Measurements from ENCODE around the gene TWF1. TPM values are rescaled to one million over a fixed set of nuclear protein-coding genes. Genes with fewer than 3 reads are reported as not detected.
A peak's percentile ranks its signal among the peaks of the same experiment; 100 is the strongest.

The TWF1 gene
- total and polyA plus RNA-seq, 2 of the 4 experiments (the other 2 are of a cell fraction), result 67.0 to 141 TPM

DNA sequence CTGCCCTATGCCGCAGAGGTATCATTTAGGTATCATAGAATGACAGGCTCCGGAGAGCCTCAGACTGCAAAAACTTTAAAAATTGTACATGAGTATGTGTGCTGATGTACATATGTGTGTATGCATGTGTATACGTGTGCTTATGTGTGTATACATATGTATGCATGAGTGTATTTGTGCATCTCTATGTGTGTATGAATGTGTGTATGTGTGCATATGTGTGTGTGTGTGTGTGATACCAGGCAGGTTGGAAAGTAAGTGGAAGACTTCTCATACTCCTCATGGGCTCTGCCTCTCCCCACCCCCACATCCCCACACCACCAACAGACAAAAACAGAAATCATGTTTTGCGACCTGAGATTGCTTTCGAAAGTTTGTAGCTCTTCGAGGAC lies 29.1 kb upstream of the TWF1 start:
- DNase-seq (peak; percentile 4), ATAC-seq (ENCODE audit: low read depth) (peak; percentile 15)
- Histone ChIP-seq H2BK120ac (ENCODE audit: low read depth, low read length) (peak overlapping the region; percentile 35; the same call in 1 of the 2 replicates), H3K18ac (ENCODE audit: low read depth, low read length) (peak overlapping the region; percentile 10; the same call in 1 of the 2 replicates), H3K4me3 (ENCODE audit: insufficient read depth, low read depth, low read length) (peak overlapping the region; percentile 61), H3K27me3 (ENCODE audit: control insufficient read depth, insufficient read depth, low read length) (no peaks in the 10 kb centered on the region), H2AFZ (replicated peaks; ENCODE audit: low read length, poor library complexity) (peak overlapping the region; percentile 96), H3K4ac (ENCODE audit: low read depth, low read length) (peak overlapping the region; percentile 77), H4K5ac (ENCODE audit: low read depth, low read length) (peak overlapping the region; percentile 15; the same call in 1 of the 2 replicates), H3K9me1 (ENCODE audit: insufficient read depth, low read length) (peaks cover 5% of the 10 kb centered on the region; the same call in 1 of the 2 replicates), H3K9ac (ENCODE audit: low read depth, low read length) (peak overlapping the region; percentile 9), H3K4me1 (ENCODE audit: control insufficient read depth, insufficient read depth, low read length) (no peaks in the 10 kb centered on the region; the same call in 1 of the 2 replicates), H2BK20ac (ENCODE audit: low read depth, low read length) (no peak overlapping the region), H3K4me2 (ENCODE audit: low read depth, low read length) (peak overlapping the region; percentile 79), H4K91ac (ENCODE audit: insufficient read depth, low read depth, low read length) (peak overlapping the region; percentile 24; the same call in 1 of the 2 replicates), H2BK5ac (ENCODE audit: low read depth, low read length, poor library complexity, severe bottlenecking) (peak overlapping the region; percentile 71), H3K36me3 (ENCODE audit: control insufficient read depth, insufficient read depth, low read length) (no peaks in the 10 kb centered on the region), H2AK9ac (replicated peaks; ENCODE audit: low read depth, low read length, poor library complexity) (peak overlapping the region; percentile 74), H2AK5ac (ENCODE audit: low read depth, low read length) (no peak overlapping the region), H4K20me1 (ENCODE audit: insufficient read depth, low read length) (no peaks in the 10 kb centered on the region), H3K23ac (ENCODE audit: low read depth, low read length) (peak overlapping the region; percentile 94; the same call in 1 of the 2 replicates), H4K8ac (ENCODE audit: low read depth in 2 of 2, low read length in 2 of 2) (peak overlapping the region; percentile 5 to 79; a peak in 3 of 4 replicates), H3K79me1 (ENCODE audit: low read depth in 1 of 2, low read length in 2 of 2) (peaks cover 8 to 23% of the 10 kb centered on the region in 2 experiments; a peak in 2 of 4 replicates), H3K14ac (replicated peaks; ENCODE audit: low read depth, low read length) (peak overlapping the region; percentile 83), H2BK15ac (ENCODE audit: low read depth, low read length) (no peak overlapping the region), H3K56ac (ENCODE audit: extremely low read depth, insufficient read depth, low read length) (no peak overlapping the region), H3K27ac (ENCODE audit: insufficient read depth, low read length) (peak overlapping the region; percentile 2; the same call in 1 of the 2 replicates), H3K9me3 (ENCODE audit: control insufficient read depth, insufficient read depth, low read length) (no peaks in the 10 kb centered on the region)
- TF ChIP-seq, protein P1, sequence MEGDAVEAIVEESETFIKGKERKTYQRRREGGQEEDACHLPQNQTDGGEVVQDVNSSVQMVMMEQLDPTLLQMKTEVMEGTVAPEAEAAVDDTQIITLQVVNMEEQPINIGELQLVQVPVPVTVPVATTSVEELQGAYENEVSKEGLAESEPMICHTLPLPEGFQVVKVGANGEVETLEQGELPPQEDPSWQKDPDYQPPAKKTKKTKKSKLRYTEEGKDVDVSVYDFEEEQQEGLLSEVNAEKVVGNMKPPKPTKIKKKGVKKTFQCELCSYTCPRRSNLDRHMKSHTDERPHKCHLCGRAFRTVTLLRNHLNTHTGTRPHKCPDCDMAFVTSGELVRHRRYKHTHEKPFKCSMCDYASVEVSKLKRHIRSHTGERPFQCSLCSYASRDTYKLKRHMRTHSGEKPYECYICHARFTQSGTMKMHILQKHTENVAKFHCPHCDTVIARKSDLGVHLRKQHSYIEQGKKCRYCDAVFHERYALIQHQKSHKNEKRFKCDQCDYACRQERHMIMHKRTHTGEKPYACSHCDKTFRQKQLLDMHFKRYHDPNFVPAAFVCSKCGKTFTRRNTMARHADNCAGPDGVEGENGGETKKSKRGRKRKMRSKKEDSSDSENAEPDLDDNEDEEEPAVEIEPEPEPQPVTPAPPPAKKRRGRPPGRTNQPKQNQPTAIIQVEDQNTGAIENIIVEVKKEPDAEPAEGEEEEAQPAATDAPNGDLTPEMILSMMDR (conservative IDR thresholded peaks at IDR 0.05; ENCODE audit: low read depth, low read length), result no peak
- TF ChIP-seq POLR2A (IDR thresholded peaks at IDR 0.05; ENCODE audit: low read depth, low read length) (no peak), MAFK (IDR thresholded peaks at IDR 0.05; ENCODE audit: low read depth, low read length) (no peak), RCOR1 (IDR thresholded peaks at IDR 0.05; ENCODE audit: insufficient replicate concordance, low read length) (no peak), CHD1 (IDR thresholded peaks at IDR 0.05; ENCODE audit: low read depth, low read length) (no peak), MAZ (IDR thresholded peaks at IDR 0.05; ENCODE audit: borderline replicate concordance, low read depth, low read length) (no peak)
- TF ChIP-seq, protein P2, sequence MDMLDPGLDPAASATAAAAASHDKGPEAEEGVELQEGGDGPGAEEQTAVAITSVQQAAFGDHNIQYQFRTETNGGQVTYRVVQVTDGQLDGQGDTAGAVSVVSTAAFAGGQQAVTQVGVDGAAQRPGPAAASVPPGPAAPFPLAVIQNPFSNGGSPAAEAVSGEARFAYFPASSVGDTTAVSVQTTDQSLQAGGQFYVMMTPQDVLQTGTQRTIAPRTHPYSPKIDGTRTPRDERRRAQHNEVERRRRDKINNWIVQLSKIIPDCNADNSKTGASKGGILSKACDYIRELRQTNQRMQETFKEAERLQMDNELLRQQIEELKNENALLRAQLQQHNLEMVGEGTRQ (IDR thresholded peaks at IDR 0.05; ENCODE audit: low read depth, low read length), result no peak
- in situ Hi-C loops (cut with MboI; ENCODE audit: low sequenced_read_pairs) (no loop called here), dilution Hi-C loops (cut with HindIII; ENCODE audit: low sequenced_read_pairs, unreplicated experiment) (no loop called here), intact Hi-C loops (cut with micrococcal nuclease) (no loop called here)
- no TSS peak for BruUV-seq (replicated peaks)
- CTCF ChIA-PET, result no interaction called here
- POLR2A ChIA-PET (ENCODE audit: unreplicated experiment), result interaction anchor here (1.0 kb wide), 1 partner anchor 19 kb away, joined by 3 read pairs; no protein-coding TSS in a partner anchor
- 43% methylated on average over 5 of the region's 6 CpGs; no CpG with 5 or more reads in 1 of the 2 experiments for WGBS, 2 experiments (ENCODE audit: extremely low coverage in 2 of 2, insufficient read length in 1 of 2)
